ENCODE results near the gene LUZP2.

LUZP2 gene

DNA sequence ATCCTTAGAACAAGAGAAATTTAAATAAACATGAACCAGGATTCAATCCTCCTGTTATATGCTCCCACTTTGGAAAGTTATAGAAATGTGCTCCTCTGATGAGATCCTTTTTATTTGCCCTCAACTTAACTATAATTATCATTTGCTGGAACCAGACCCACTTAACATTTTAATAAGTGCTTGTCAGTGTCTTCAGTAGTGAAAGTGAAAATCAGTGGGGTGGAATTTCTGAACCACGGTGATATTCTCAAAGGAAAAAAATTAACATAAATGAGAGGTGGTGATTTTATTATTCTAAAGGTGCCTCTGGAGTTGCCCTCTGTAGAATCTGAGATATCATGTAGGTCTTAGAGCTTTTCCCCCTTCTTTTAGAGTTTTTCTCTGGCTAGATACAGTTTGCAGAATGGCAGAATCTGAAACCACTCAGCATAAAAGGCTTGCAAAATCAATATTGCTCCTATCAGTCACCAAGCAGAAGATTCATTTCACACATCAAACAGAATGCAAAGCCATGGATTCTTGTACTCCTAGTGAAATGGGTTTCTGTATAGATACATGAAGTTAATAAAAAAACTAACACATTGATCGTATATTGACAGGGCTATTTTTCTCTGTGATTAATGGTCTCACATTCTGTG, 213.2 kb downstream of the LUZP2 start:
- DNase-seq (ENCODE audit: low read depth) = no peak
- H3K4me3 ChIP-seq (ENCODE audit: low read length) = no peak overlapping the region
- TF ChIP-seq, protein P1, sequence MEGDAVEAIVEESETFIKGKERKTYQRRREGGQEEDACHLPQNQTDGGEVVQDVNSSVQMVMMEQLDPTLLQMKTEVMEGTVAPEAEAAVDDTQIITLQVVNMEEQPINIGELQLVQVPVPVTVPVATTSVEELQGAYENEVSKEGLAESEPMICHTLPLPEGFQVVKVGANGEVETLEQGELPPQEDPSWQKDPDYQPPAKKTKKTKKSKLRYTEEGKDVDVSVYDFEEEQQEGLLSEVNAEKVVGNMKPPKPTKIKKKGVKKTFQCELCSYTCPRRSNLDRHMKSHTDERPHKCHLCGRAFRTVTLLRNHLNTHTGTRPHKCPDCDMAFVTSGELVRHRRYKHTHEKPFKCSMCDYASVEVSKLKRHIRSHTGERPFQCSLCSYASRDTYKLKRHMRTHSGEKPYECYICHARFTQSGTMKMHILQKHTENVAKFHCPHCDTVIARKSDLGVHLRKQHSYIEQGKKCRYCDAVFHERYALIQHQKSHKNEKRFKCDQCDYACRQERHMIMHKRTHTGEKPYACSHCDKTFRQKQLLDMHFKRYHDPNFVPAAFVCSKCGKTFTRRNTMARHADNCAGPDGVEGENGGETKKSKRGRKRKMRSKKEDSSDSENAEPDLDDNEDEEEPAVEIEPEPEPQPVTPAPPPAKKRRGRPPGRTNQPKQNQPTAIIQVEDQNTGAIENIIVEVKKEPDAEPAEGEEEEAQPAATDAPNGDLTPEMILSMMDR (IDR thresholded peaks at IDR 0.05; ENCODE audit: insufficient read depth, low read depth, low read length, missing control alignments) = no peak

DNA sequence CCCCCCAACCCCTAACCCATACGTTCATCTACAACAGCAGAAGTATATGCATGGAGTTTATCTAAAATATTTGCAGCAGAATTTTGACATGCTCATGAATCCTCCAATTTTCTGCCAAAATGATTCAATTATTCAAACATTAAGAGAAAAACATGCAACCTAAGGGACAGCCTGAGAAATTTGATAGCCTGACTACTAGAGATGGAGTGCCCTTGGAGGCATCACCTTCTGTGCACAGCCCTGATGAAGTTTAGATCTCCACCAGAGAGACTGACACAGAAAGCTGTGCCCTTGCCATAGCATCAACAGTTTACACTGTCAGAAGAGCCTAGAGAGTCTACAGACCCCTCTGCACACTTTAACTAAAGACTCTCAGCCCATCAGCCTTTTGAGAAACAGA, 217.7 kb downstream of the LUZP2 start:
- no peak for DNase-seq (ENCODE audit: low read depth)
- TF ChIP-seq, protein P1 (IDR thresholded peaks at IDR 0.05; ENCODE audit: insufficient read depth, low read depth, low read length, missing control alignments) = no peak
- no peak overlapping the region for H3K4me3 ChIP-seq (ENCODE audit: low read length)

DNA sequence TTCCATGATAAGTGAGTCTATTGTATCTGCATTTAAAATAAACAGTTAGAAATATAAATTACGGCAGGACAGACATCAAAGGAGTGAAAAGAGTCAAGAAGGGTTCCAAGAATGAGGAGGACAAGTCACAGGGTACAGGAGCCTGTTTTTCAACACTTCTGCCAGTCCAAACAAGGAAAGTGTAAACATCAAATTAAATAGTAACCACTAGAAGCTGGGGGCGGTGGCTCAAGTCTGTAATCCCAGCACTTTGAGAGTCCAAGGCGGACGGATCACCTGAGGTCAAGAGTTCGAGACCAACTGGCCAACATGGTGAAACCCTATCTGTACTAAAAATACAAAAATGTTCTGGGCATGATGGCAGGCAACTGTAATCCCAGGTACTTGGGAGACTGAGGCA, 219.6 kb downstream of the LUZP2 start:
- DNase-seq (ENCODE audit: low read depth) = no peak
- H3K4me3 ChIP-seq (ENCODE audit: low read length) = no peak overlapping the region
- TF ChIP-seq, protein P1 (IDR thresholded peaks at IDR 0.05; ENCODE audit: insufficient read depth, low read depth, low read length, missing control alignments) = no peak

DNA sequence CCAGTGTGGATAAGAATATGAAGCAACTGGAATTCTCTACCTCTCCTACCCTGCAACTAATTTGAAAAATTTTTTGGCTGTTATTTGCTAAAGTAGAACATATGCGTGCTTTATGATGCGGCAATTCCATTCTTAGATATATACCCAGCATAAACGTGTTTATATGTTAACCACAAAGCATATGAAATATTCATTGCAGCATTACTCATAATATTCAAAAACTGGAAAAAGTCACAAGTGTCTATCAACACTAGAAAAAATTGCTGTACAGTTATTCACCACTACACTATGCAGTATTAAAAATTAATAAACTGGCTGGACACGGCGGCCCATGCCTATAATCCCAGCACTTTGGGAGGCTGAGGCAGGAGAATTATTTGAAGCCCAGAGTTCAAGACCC, 226.4 kb downstream of the LUZP2 start:
- TF ChIP-seq, protein P1 (IDR thresholded peaks at IDR 0.05; ENCODE audit: insufficient read depth, low read depth, low read length, missing control alignments) = no peak
- no peak for DNase-seq (ENCODE audit: low read depth)
- H3K4me3 ChIP-seq (ENCODE audit: low read length) = no peak overlapping the region

DNA sequence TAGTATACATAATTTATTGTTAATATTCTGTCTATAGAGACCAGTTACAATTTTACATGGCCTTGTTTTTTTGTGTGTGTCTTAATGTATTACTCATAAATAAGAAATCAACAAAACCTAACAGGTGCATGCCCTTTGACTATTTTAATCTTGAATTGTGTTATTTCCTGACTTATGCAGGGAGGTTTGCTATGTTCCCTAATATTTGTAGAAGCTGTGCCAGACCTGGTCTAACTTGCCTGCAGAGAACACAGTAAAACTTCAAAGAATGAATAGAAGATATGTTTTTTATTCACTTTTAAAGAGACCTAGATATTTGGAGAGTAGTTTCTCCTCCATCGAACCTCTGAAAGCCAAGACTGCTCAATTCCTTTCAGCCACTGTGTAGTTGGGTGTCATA, 234.7 kb downstream of the LUZP2 start:
- no peak overlapping the region for H3K4me3 ChIP-seq (ENCODE audit: low read length)
- TF ChIP-seq, protein P1 (IDR thresholded peaks at IDR 0.05; ENCODE audit: insufficient read depth, low read depth, low read length, missing control alignments) = no peak
- DNase-seq (ENCODE audit: low read depth) = no peak

DNA sequence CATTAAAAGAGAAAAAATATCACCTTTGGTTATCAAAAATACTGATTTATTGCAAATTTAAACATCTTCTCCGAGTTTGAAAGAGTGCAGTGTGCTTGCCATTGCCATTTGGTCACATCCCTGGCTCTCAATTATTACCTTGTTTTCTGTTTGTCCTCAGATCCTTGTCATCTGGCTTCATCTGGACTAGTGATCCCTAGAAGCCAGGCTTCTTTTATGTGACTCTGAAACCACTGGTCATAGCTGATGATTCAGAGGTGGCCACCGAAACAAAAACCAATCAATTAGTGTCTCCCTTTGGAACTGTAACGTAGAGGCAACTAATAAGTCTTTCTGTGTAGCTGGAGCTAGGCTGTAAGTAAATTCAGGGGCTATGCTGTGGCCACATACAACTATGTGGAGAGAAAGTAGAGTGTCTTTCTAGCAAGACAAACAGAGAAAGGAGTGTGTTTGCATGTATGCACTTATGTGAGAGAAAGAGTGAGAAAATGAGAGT, 237.9 kb downstream of the LUZP2 start:
- no peak for DNase-seq (ENCODE audit: low read depth)
- no peak overlapping the region for H3K4me3 ChIP-seq (ENCODE audit: low read length)
- TF ChIP-seq, protein P1 (IDR thresholded peaks at IDR 0.05; ENCODE audit: insufficient read depth, low read depth, low read length, missing control alignments) = no peak

DNA sequence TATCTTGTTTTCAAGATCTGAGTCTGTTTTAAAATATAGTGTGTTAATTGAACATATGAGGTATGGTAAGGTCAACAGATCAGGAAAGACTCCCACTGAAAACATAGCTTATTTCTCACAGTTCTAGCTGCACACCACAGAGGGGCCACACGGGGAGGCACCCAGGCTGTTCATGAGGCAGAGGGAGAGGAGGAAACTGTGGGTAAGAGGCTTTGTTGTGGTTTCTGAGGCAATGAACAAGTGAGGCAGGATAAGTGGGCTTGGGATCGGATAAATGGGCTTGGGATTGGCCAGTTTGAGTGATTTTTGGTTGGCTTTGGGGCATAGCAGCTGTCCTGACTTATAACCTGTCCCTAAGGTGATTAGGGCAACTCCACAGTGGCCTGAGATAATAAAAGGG, 242.1 kb downstream of the LUZP2 start:
- no peak overlapping the region for H3K4me3 ChIP-seq (ENCODE audit: low read length)
- no peak for DNase-seq (ENCODE audit: low read depth)
- TF ChIP-seq, protein P1 (IDR thresholded peaks at IDR 0.05; ENCODE audit: insufficient read depth, low read depth, low read length, missing control alignments) = no peak
